ENCODE results near the gene NDUFS3.

DNA sequence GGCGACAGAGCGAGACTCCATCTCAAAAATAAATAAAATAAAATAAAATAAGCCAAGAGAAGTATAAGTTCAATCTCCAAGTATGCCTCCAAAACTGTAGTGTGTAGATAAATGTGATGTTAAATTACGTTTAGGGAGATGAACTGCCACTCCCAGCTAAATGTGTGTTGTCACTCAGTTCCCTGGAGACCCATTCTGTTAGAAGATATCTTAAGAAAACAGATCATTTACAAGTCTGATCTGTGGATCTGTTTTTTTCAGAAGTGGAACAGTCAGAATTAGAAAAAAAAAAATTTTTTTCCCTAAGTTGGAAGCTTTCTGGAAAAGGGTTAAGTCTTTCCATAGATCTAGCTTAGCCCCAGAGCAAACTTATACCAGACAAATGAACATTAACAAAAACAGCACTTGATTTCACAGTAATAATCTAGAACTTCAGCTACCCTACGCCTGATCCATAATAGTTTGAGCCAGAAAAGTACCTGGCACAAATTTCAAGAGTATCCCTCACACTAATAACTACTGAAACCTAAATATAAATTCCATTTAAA lies 44.1 kb upstream of the NDUFS3 start:
- TF ChIP-seq POLR2A (IDR thresholded peaks at IDR 0.05), result no peak
- TF ChIP-seq, protein P1, sequence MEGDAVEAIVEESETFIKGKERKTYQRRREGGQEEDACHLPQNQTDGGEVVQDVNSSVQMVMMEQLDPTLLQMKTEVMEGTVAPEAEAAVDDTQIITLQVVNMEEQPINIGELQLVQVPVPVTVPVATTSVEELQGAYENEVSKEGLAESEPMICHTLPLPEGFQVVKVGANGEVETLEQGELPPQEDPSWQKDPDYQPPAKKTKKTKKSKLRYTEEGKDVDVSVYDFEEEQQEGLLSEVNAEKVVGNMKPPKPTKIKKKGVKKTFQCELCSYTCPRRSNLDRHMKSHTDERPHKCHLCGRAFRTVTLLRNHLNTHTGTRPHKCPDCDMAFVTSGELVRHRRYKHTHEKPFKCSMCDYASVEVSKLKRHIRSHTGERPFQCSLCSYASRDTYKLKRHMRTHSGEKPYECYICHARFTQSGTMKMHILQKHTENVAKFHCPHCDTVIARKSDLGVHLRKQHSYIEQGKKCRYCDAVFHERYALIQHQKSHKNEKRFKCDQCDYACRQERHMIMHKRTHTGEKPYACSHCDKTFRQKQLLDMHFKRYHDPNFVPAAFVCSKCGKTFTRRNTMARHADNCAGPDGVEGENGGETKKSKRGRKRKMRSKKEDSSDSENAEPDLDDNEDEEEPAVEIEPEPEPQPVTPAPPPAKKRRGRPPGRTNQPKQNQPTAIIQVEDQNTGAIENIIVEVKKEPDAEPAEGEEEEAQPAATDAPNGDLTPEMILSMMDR (IDR thresholded peaks at IDR 0.05), result no peak

Data from Peyer's patch (tissue), 4 donors.